ENCODE data around the gene AIFM3. TPM values are rescaled to one million over a fixed set of nuclear protein-coding genes. Genes with fewer than 3 reads are reported as not detected.

AIFM3 gene
- total RNA-seq, 3 donors from 2014 or later: 1.6 to 3.3 (median 2.2) TPM

DNA sequence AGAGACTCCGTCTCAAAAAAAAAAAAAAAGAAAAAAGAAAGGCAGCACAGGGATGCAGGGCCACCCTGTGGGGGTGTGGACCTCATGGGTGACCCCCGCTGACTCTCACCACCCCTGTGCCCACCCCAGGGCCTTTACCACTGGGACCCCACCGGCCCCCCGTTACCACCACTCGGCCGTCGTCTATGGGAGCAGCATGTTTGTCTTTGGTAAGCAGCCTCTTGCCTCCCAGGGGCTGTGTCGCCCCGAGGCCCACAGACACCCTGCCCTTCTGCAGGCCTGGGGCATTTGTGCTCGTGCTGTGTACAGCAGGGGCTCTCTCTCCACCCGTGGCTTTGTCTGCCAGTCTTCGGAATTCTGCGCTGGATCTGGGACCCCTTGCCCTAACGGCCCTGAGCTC, 20.3 kb downstream of the AIFM3 start:
- H3K4me1 ChIP-seq: peaks cover 0 to 9% of the 10 kb centered on the region in 2 donors
- no peaks in the 10 kb centered on the region for H3K27me3 ChIP-seq
- TF ChIP-seq POLR2AphosphoS5 (IDR thresholded peaks at IDR 0.05) (no peak), POLR2A (IDR thresholded peaks at IDR 0.05) (no peak)
- TF ChIP-seq, protein P1, sequence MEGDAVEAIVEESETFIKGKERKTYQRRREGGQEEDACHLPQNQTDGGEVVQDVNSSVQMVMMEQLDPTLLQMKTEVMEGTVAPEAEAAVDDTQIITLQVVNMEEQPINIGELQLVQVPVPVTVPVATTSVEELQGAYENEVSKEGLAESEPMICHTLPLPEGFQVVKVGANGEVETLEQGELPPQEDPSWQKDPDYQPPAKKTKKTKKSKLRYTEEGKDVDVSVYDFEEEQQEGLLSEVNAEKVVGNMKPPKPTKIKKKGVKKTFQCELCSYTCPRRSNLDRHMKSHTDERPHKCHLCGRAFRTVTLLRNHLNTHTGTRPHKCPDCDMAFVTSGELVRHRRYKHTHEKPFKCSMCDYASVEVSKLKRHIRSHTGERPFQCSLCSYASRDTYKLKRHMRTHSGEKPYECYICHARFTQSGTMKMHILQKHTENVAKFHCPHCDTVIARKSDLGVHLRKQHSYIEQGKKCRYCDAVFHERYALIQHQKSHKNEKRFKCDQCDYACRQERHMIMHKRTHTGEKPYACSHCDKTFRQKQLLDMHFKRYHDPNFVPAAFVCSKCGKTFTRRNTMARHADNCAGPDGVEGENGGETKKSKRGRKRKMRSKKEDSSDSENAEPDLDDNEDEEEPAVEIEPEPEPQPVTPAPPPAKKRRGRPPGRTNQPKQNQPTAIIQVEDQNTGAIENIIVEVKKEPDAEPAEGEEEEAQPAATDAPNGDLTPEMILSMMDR (IDR thresholded peaks at IDR 0.05): no peak
- no peak for DNase-seq (ENCODE audit: low spot score in 2 of 2)
- no peaks in the 10 kb centered on the region for H3K9me3 ChIP-seq
- intact Hi-C loops (cut with DNase I; ENCODE audit: low total_unique reads): loop anchor here (5.0 kb wide), 1 partner anchor 1015 kb away; no protein-coding TSS in a partner anchor
- no peak overlapping the region for H3K27ac ChIP-seq
- H3K4me3 ChIP-seq: no peak overlapping the region
- H3K36me3 ChIP-seq: no peaks in the 10 kb centered on the region

DNA sequence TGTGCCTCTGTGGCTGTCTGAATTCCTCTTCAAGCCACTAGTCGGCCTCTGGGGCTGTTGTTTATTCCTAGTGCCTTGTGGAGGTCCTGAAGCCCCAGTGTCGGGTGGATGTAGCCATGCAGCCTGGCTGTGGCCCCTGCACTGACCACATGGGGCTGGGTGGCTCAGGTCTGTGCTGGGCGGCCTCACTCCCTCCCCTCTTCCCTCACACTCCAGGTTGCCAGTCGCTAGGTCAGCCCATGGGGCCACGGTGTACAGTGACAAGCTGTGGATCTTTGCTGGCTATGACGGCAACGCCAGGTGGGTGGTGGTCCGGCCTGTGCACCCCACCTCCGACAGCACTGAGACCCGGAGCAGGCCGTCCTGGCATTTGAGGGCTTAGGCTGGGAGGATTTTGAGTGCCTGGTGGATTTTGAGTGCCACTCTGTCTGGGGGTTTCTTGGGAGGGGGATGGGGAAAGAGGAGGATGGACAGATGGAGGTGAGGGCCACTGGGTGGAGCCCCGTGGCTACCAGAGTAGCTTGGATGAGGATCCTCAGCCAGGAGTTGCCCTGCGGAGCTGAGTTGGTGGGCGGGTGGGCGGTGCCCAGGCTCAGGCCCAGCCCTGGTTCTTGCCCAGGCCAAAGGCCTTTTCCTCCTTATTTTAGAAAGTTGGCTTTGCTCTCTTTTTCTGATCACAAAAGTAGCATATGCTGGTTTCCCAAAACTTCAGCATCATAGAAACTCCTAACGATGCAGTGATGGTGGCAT, 21.7 kb downstream of the AIFM3 start:
- Histone ChIP-seq H3K9me3 (no peaks in the 10 kb centered on the region), H3K27me3 (no peaks in the 10 kb centered on the region), H3K27ac (no peak overlapping the region), H3K36me3 (no peaks in the 10 kb centered on the region), H3K4me1 (no peaks in the 10 kb centered on the region), H3K4me3 (no peak overlapping the region)
- intact Hi-C loops (cut with DNase I; ENCODE audit: low total_unique reads): loop anchor here (5.0 kb wide), 1 partner anchor 1014 kb away; no protein-coding TSS in a partner anchor
- TF ChIP-seq POLR2AphosphoS5 (IDR thresholded peaks at IDR 0.05): no peak
- TF ChIP-seq, protein P1 (IDR thresholded peaks at IDR 0.05): no peak
- TF ChIP-seq POLR2A (IDR thresholded peaks at IDR 0.05): no peak
- no peak for DNase-seq (ENCODE audit: low spot score in 2 of 2)

DNA sequence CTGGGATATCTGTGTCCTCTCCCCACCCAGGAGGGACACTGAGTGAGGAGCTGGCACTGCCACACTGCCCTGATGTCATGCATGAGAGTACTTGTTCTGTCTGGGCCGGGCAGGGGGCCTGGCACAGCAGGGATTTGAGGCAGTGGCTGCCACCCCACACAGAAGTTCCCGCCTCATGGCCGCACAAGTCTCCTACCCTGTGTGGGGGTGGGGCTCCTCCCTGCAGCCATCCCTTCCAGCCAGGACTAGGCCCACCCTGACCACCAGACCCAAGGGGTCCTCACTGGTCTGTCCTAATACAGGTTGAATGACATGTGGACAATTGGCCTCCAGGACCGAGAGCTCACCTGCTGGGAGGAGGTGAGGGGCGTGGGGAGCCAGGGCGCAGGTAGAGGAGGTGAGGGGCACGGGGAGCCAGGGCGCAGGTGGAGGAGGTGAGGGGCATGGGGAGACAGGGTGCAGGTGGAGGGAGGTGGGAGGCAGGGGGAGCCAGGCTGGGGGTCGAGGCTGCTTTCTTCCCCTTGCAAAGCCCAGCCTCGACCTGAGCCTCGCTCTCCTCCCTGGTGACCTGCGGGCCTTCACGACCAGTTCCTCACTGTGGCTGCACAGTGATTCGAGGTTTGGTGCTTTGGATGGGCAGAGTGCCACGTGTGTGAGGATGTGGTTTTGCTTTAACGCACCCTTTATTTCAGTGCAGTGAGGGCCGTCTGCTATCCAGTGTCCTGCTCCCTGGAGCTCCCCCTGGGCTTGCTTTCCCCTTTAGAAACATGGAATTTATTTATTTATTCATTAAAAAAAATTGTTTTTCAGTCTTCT, 22.5 kb downstream of the AIFM3 start:
- intact Hi-C loops (cut with DNase I; ENCODE audit: low total_unique reads): loop anchor here (5.0 kb wide), 1 partner anchor 1013 kb away; no protein-coding TSS in a partner anchor

DNA sequence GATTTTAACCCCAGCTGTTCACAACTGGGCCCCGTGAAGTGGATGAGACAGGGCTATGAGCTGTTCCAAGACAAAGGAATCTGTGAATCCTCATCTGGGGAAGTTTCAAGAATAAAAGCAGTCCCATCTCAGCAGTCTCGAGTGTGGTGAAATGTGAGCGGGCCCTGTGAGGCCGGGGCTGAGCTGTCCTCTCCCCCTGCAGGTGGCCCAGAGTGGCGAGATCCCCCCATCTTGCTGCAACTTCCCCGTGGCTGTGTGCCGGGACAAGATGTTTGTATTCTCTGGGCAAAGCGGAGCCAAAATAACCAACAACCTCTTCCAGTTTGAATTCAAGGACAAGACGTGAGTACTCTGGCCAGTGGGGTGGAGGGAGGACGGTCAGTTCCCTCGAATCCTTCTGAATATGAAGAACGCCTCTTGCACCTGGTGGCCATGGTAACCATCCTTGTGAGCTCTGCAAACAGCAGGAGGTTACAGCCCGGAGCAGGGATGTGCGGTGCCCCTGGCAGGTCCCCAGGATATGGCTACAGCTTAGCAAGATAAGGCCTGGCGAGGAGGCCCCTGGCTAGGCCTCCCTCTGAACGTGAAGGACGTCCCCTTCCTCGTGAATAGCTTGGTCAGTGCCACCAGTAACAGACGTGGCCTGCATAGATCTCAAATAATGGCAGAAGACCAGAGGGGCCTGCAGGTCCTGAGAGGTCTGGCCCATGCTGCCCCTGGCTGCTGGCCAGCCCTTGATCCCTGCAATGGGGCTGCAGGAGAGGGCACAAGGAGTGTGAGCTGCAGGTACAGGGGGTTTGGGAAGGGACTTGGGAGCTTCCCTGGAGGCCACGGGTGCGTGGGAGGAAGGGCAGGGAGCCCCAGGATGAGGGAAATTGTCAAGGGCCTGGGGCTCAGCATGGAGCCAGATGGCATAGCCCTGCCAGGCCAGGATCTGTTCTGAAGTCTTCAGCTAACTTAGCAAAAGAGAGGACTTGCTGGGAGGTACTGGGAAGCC, 23.4 kb downstream of the AIFM3 start:
- Histone ChIP-seq H3K27me3 (no peaks in the 10 kb centered on the region), H3K36me3 (no peaks in the 10 kb centered on the region), H3K4me3 (no peak overlapping the region), H3K27ac (no peak overlapping the region), H3K9me3 (no peaks in the 10 kb centered on the region), H3K4me1 (no peaks in the 10 kb centered on the region)
- intact Hi-C loops (cut with DNase I; ENCODE audit: low total_unique reads): no loop called here
- no peak for TF ChIP-seq POLR2A (IDR thresholded peaks at IDR 0.05)
- TF ChIP-seq, protein P1 (IDR thresholded peaks at IDR 0.05): no peak
- TF ChIP-seq POLR2AphosphoS5 (IDR thresholded peaks at IDR 0.05): no peak
- DNase-seq (ENCODE audit: low spot score in 2 of 2): no peak

More for the DNA sequence above, 22.5 kb downstream of the AIFM3 start:
- Histone ChIP-seq H3K4me3 (no peak overlapping the region), H3K9me3 (no peaks in the 10 kb centered on the region), H3K4me1 (no peaks in the 10 kb centered on the region), H3K36me3 (no peaks in the 10 kb centered on the region), H3K27ac (no peak overlapping the region), H3K27me3 (no peaks in the 10 kb centered on the region)
- DNase-seq (ENCODE audit: low spot score in 2 of 2): no peak
- TF ChIP-seq POLR2AphosphoS5 (IDR thresholded peaks at IDR 0.05) (no peak), POLR2A (IDR thresholded peaks at IDR 0.05) (no peak)
- TF ChIP-seq, protein P1 (IDR thresholded peaks at IDR 0.05): no peak
